Stomach (tissue), 4 donors: ENCODE data around the gene LHX8.

Source experiments
- EP300 ChIP-seq: sonication (generic); formaldehyde crosslinking; IDR thresholded peaks from one replicate; pipeline ENCODE4 v1.6.1; 2017; ENCODE audit warnings: antibody characterized with exemption
- POLR2A ChIP-seq, 4 donors: fragments of 450-650 bp; IDR thresholded peaks; one replicate each; pipeline ENCODE4 v1.6.1; 2016; ENCODE audit warnings: antibody characterized with exemption in 4 of 4, control low read depth in 2 of 4, mild to moderate bottlenecking in 1 of 4, moderate library complexity in 1 of 4
- POLR2AphosphoS5 ChIP-seq, 3 donors: sonication (generic); formaldehyde crosslinking; IDR thresholded peaks; one replicate each; pipeline ENCODE4 v1.6.1; 2016; ENCODE audit warnings: antibody characterized with exemption in 3 of 3
- TF ChIP-seq, protein P1 (sequence below), 7 experiments: fragments of 450-650 bp in 4 of 7; fragments of 200-600 bp in 3 of 7; sonication (generic) in 3 of 7; IDR thresholded peaks; one replicate each; pipeline ENCODE4 v1.5.1; 2016 to 2019; ENCODE audit warnings: antibody characterized with exemption in 7 of 7, control low read depth in 2 of 7, mild to moderate bottlenecking in 1 of 7

DNA sequence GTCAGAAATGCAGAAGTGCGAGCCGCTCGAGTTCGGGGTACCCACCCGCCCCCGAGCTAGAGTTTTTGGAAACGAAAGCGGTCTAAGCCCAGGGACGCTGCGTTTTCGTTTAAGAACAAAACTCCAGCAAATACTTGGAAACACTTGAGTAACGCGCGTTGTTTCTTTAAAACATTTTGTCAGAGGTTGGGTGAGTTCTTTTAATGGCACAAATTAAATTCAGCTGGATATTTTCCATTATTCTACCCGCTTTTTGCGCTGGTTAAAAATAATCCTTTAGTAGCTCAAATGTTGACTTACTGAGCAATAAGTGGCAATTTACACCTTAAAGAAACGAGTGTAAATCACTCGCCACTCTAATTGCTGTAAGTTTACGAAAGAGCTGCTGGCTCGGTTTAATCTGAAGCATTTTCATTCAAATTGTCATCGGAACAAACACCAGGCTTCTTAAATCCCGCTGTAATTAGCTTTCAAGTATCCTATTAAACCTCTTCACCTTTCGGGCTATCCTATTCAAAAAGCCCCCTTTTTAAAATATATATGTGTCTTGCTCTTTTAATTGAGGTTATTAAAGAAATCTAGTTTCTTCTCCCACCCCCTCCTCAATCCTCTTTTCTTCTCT lies 1.5 kb downstream of the LHX8 start:
- TF ChIP-seq, protein P1, sequence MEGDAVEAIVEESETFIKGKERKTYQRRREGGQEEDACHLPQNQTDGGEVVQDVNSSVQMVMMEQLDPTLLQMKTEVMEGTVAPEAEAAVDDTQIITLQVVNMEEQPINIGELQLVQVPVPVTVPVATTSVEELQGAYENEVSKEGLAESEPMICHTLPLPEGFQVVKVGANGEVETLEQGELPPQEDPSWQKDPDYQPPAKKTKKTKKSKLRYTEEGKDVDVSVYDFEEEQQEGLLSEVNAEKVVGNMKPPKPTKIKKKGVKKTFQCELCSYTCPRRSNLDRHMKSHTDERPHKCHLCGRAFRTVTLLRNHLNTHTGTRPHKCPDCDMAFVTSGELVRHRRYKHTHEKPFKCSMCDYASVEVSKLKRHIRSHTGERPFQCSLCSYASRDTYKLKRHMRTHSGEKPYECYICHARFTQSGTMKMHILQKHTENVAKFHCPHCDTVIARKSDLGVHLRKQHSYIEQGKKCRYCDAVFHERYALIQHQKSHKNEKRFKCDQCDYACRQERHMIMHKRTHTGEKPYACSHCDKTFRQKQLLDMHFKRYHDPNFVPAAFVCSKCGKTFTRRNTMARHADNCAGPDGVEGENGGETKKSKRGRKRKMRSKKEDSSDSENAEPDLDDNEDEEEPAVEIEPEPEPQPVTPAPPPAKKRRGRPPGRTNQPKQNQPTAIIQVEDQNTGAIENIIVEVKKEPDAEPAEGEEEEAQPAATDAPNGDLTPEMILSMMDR (IDR thresholded peaks at IDR 0.05): no peak
- TF ChIP-seq EP300: no peak
- no peak for TF ChIP-seq POLR2A (IDR thresholded peaks at IDR 0.05)
- TF ChIP-seq POLR2AphosphoS5 (IDR thresholded peaks at IDR 0.05): no peak
